ENCODE results near the gene RPP30. TPM values are rescaled to one million over a fixed set of nuclear protein-coding genes. Genes with fewer than 3 reads are reported as not detected.
"Not testable (repeated sequence)": the region's sequence is repeated elsewhere in the genome, so short reads cannot be mapped to it uniquely, and the experiment has no call there.

RPP30 gene
- total RNA-seq, 1 experiment from 2014 or later = 79.0 TPM

- no peaks in the 10 kb centered on the region for H3K9me3 ChIP-seq (replicated peaks)
- peak; percentile 89 to 91 for DNase-seq (ENCODE audit: low read depth in 1 of 2, low spot score in 2 of 2)
- no peak overlapping the region for H3K4me3 ChIP-seq
- peak overlapping the region; percentile 95 for H3K27ac ChIP-seq
- H3K4me1 ChIP-seq (replicated peaks) = peaks cover 58% of the 10 kb centered on the region
- no peaks in the 10 kb centered on the region for H3K27me3 ChIP-seq (replicated peaks)
- no peaks in the 10 kb centered on the region for H3K36me3 ChIP-seq
Observed at GRCh38 chr10:90930070-90930837, 58.5 kb downstream of the RPP30 start.

- no peaks in the 10 kb centered on the region for H3K27me3 ChIP-seq (replicated peaks)
- H3K9me3 ChIP-seq (replicated peaks) = no peaks in the 10 kb centered on the region
- H3K36me3 ChIP-seq = no peaks in the 10 kb centered on the region
- peaks cover 67% of the 10 kb centered on the region for H3K4me1 ChIP-seq (replicated peaks)
- H3K27ac ChIP-seq = peak overlapping the region; percentile 95
- peak; percentile 98 for DNase-seq (ENCODE audit: low read depth in 1 of 2, low spot score in 2 of 2)
- no peak overlapping the region for H3K4me3 ChIP-seq
Observed at GRCh38 chr10:90930971-90931871, 59.4 kb downstream of the RPP30 start.

- Histone ChIP-seq H3K4me3 (no peak overlapping the region), H3K27me3 (replicated peaks) (no peaks in the 10 kb centered on the region), H3K27ac (peak overlapping the region; percentile 46), H3K36me3 (no peaks in the 10 kb centered on the region), H3K4me1 (replicated peaks) (peaks cover 58% of the 10 kb centered on the region), H3K9me3 (replicated peaks) (no peaks in the 10 kb centered on the region)
- DNase-seq (ENCODE audit: low read depth in 1 of 2, low spot score in 2 of 2) = peak in 1 of 2 experiments; percentile 34
Observed at GRCh38 chr10:90935581-90936275, 64.0 kb downstream of the RPP30 start.

- H3K4me1 ChIP-seq (replicated peaks) = peaks cover 55% of the 10 kb centered on the region
Observed at GRCh38 chr10:90936276-90936659, 64.5 kb downstream of the RPP30 start.

GRCh38 chr10:90937645-90938258 lies 66.0 kb downstream of the RPP30 start:
- H3K9me3 ChIP-seq (replicated peaks) = no peaks in the 10 kb centered on the region
- peak overlapping the region; percentile 35; the same call in 1 of the 2 replicates for H3K27ac ChIP-seq
- H3K27me3 ChIP-seq (replicated peaks) = no peaks in the 10 kb centered on the region
- peak in 1 of 2 experiments; percentile 33 for DNase-seq (ENCODE audit: low read depth in 1 of 2, low spot score in 2 of 2)
- H3K36me3 ChIP-seq = no peaks in the 10 kb centered on the region
- H3K4me1 ChIP-seq (replicated peaks) = peaks cover 42% of the 10 kb centered on the region
- H3K4me3 ChIP-seq = no peak overlapping the region

More at GRCh38 chr10:90936276-90936659, 64.5 kb downstream of the RPP30 start:
- Histone ChIP-seq H3K36me3 (no peaks in the 10 kb centered on the region), H3K27me3 (replicated peaks) (no peaks in the 10 kb centered on the region), H3K9me3 (replicated peaks) (no peaks in the 10 kb centered on the region), H3K4me3 (no peak overlapping the region), H3K27ac (peak overlapping the region; percentile 46)
- DNase-seq (ENCODE audit: low read depth in 1 of 2, low spot score in 2 of 2) = no peak

GRCh38 chr10:90939116-90939515 lies 67.3 kb downstream of the RPP30 start:
- Histone ChIP-seq H3K4me1 (replicated peaks) (peaks cover 35% of the 10 kb centered on the region), H3K27ac (no peak overlapping the region), H3K4me3 (no peak overlapping the region), H3K9me3 (replicated peaks) (no peaks in the 10 kb centered on the region), H3K36me3 (no peaks in the 10 kb centered on the region), H3K27me3 (replicated peaks) (no peaks in the 10 kb centered on the region)
- DNase-seq (ENCODE audit: low read depth in 1 of 2, low spot score in 2 of 2) = no peak

GRCh38 chr10:90939648-90940047 lies 67.9 kb downstream of the RPP30 start:
- Histone ChIP-seq H3K36me3 (no peaks in the 10 kb centered on the region), H3K9me3 (replicated peaks) (no peaks in the 10 kb centered on the region), H3K4me1 (replicated peaks) (peaks cover 38% of the 10 kb centered on the region), H3K4me3 (no peak overlapping the region), H3K27ac (no peak overlapping the region), H3K27me3 (replicated peaks) (no peaks in the 10 kb centered on the region)
- no peak for DNase-seq (ENCODE audit: low read depth in 1 of 2, low spot score in 2 of 2)

GRCh38 chr10:90942980-90943379 lies 71.2 kb downstream of the RPP30 start:
- not testable (repeated sequence) for DNase-seq (ENCODE audit: low read depth in 1 of 2, low spot score in 2 of 2); H3K9me3 ChIP-seq (replicated peaks); H3K4me3 ChIP-seq; H3K27me3 ChIP-seq (replicated peaks); H3K36me3 ChIP-seq; H3K27ac ChIP-seq
- H3K4me1 ChIP-seq (replicated peaks) = peaks cover 25% of the 10 kb centered on the region

GRCh38 chr10:90944749-90945148 lies 73.0 kb downstream of the RPP30 start:
- Histone ChIP-seq H3K4me1 (replicated peaks) (peaks cover 26% of the 10 kb centered on the region), H3K27me3 (replicated peaks) (no peaks in the 10 kb centered on the region), H3K9me3 (replicated peaks) (no peaks in the 10 kb centered on the region), H3K36me3 (no peaks in the 10 kb centered on the region), H3K27ac (no peak overlapping the region), H3K4me3 (no peak overlapping the region)
- DNase-seq (ENCODE audit: low read depth in 1 of 2, low spot score in 2 of 2) = no peak

- no peaks in the 10 kb centered on the region for H3K9me3 ChIP-seq (replicated peaks)
- no peak overlapping the region for H3K27ac ChIP-seq
- no peak for DNase-seq (ENCODE audit: low read depth in 1 of 2, low spot score in 2 of 2)
- no peaks in the 10 kb centered on the region for H3K36me3 ChIP-seq
- H3K4me1 ChIP-seq (replicated peaks) = peaks cover 26% of the 10 kb centered on the region
- H3K27me3 ChIP-seq (replicated peaks) = no peaks in the 10 kb centered on the region
- no peak overlapping the region for H3K4me3 ChIP-seq
Observed at GRCh38 chr10:90945491-90946070, 73.8 kb downstream of the RPP30 start.

- Histone ChIP-seq H3K4me1 (replicated peaks) (peaks cover 26% of the 10 kb centered on the region), H3K9me3 (replicated peaks) (no peaks in the 10 kb centered on the region), H3K27ac (peak overlapping the region; percentile 84), H3K36me3 (no peaks in the 10 kb centered on the region), H3K4me3 (no peak overlapping the region), H3K27me3 (replicated peaks) (no peaks in the 10 kb centered on the region)
- DNase-seq (ENCODE audit: low read depth in 1 of 2, low spot score in 2 of 2) = peak in 1 of 2 experiments; percentile 70
Observed at GRCh38 chr10:90947030-90947960, 75.5 kb downstream of the RPP30 start.

Measured in SJSA1 (cell line).